Measurements from ENCODE around the gene SLK. TPM values are rescaled to one million over a fixed set of nuclear protein-coding genes. Genes with fewer than 3 reads are reported as not detected.

The SLK gene
- total RNA-seq, 1 donor from 2014 or later, result 42.7 TPM

DNA sequence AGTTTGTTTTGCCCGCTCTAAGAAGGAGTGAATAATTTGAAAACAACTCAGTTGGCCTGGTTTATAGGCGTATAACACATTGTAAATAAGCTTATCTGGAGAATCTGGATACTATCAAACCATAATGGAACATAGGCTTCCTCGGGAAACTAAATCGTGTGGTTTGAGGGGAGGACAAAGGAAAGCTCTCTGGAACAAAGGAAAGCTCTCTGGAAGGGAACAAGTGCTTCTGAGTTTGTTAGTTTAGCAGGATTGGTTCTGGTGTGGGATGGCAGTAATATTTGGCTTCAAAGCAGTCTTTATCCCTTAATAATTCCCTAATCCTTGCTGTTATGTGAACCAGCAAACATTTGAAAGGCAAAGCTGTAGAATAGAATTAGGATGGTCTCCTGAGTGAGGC is 15.0 kb upstream of the SLK start:
- H3K9ac ChIP-seq, result no peak overlapping the region
- no peaks in the 10 kb centered on the region for H3K79me2 ChIP-seq (ENCODE audit: low read depth)
- no peak overlapping the region for H3K27ac ChIP-seq
- peaks cover 8% of the 10 kb centered on the region for H3K9me3 Mint-ChIP-seq
- H3K27me3 Mint-ChIP-seq (ENCODE audit: insufficient read depth, low read depth), result no peaks in the 10 kb centered on the region
- peak overlapping the region; percentile 81 for H2AFZ ChIP-seq (replicated peaks)
- TF ChIP-seq EZH2phosphoT487 (IDR thresholded peaks at IDR 0.05), result no peak
- TF ChIP-seq, protein P1, sequence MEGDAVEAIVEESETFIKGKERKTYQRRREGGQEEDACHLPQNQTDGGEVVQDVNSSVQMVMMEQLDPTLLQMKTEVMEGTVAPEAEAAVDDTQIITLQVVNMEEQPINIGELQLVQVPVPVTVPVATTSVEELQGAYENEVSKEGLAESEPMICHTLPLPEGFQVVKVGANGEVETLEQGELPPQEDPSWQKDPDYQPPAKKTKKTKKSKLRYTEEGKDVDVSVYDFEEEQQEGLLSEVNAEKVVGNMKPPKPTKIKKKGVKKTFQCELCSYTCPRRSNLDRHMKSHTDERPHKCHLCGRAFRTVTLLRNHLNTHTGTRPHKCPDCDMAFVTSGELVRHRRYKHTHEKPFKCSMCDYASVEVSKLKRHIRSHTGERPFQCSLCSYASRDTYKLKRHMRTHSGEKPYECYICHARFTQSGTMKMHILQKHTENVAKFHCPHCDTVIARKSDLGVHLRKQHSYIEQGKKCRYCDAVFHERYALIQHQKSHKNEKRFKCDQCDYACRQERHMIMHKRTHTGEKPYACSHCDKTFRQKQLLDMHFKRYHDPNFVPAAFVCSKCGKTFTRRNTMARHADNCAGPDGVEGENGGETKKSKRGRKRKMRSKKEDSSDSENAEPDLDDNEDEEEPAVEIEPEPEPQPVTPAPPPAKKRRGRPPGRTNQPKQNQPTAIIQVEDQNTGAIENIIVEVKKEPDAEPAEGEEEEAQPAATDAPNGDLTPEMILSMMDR (IDR thresholded peaks at IDR 0.05), result no peak
- no peak for TF ChIP-seq EZH2 (IDR thresholded peaks at IDR 0.05)
- H3K36me3 ChIP-seq, result no peaks in the 10 kb centered on the region
- H3K9me3 ChIP-seq (ENCODE audit: low read depth), result no peaks in the 10 kb centered on the region
- H3K4me1 Mint-ChIP-seq, result peaks cover 10% of the 10 kb centered on the region
- no peak overlapping the region for H3K4me3 ChIP-seq
- H3K4me3 Mint-ChIP-seq, result no peak overlapping the region
- H3F3A ChIP-seq (ENCODE audit: low read depth), result no peaks in the 10 kb centered on the region
- H3K36me3 Mint-ChIP-seq, result peaks cover 2% of the 10 kb centered on the region
- H3K4me2 ChIP-seq, result peak overlapping the region; percentile 52
- DNase-seq (ENCODE audit: low spot score), result peak; percentile 36
- peak overlapping the region; percentile 84 for H3K27ac Mint-ChIP-seq
- H3K27me3 ChIP-seq, result no peaks in the 10 kb centered on the region
- peaks cover 18% of the 10 kb centered on the region for H3K4me1 ChIP-seq
- no peaks in the 10 kb centered on the region for H4K20me1 ChIP-seq (ENCODE audit: low read depth)

DNA sequence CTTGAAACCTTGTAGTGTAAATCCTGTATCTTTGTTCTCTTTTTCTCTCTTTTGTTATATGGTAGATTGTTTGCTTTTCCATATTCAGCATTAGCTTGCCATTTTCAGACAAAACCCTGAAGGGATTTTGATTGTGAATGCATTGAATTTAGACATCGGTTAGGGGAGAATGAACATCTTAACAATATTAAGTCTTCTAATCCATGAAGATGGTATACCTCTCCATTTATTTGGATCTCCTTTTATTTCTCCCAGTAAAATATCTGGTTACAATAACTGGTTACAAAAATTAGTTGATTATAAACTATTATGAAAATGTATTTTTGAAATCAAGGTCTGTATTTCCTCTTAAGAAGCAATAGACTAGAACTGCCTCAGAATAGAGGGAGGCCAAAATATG is 12.4 kb upstream of the SLK start:
- H3K4me3 Mint-ChIP-seq, result no peak overlapping the region
- H3F3A ChIP-seq (ENCODE audit: low read depth), result no peaks in the 10 kb centered on the region
- peaks cover 10% of the 10 kb centered on the region for H3K4me1 Mint-ChIP-seq
- H3K27ac Mint-ChIP-seq, result no peak overlapping the region
- H3K36me3 Mint-ChIP-seq, result peaks cover 2% of the 10 kb centered on the region
- no peaks in the 10 kb centered on the region for H3K36me3 ChIP-seq
- H3K27ac ChIP-seq, result no peak overlapping the region
- TF ChIP-seq EZH2 (IDR thresholded peaks at IDR 0.05) (no peak), EZH2phosphoT487 (IDR thresholded peaks at IDR 0.05) (no peak)
- TF ChIP-seq, protein P1 (IDR thresholded peaks at IDR 0.05), result no peak
- H4K20me1 ChIP-seq (ENCODE audit: low read depth), result no peaks in the 10 kb centered on the region
- DNase-seq (ENCODE audit: low spot score), result no peak
- H3K27me3 Mint-ChIP-seq (ENCODE audit: insufficient read depth, low read depth), result no peaks in the 10 kb centered on the region
- H3K9me3 ChIP-seq (ENCODE audit: low read depth), result no peaks in the 10 kb centered on the region
- H3K9ac ChIP-seq, result no peak overlapping the region
- peaks cover 8% of the 10 kb centered on the region for H3K9me3 Mint-ChIP-seq
- H3K4me1 ChIP-seq, result peaks cover 10% of the 10 kb centered on the region
- no peak overlapping the region for H3K4me2 ChIP-seq
- H3K4me3 ChIP-seq, result no peak overlapping the region
- H3K27me3 ChIP-seq, result no peaks in the 10 kb centered on the region
- no peaks in the 10 kb centered on the region for H3K79me2 ChIP-seq (ENCODE audit: low read depth)
- no peak overlapping the region for H2AFZ ChIP-seq (replicated peaks)

DNA sequence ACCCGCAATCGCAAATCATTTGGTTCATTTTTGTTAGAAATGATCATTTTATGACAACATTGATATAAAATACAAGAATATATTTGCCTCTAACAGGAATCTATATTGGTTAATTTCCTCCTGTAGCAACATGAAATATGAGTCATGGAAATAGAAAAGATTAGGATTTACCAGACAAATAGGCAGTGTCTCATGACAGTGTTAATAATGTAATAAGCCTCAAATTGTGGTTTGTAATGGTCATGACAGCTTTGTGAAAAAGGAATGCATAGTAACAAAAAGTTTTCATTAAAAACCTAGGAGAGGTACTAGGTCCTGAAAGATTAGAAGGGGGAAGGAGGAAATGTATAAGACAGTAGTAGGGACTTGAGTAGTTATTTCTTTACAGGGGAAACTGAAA is 7.9 kb upstream of the SLK start:
- Histone ChIP-seq H3K36me3 (no peaks in the 10 kb centered on the region), H2AFZ (replicated peaks) (no peak overlapping the region), H3K4me2 (no peak overlapping the region), H3K9ac (no peak overlapping the region), H3K79me2 (ENCODE audit: low read depth) (no peaks in the 10 kb centered on the region), H3K27ac (no peak overlapping the region), H3K27me3 (no peaks in the 10 kb centered on the region), H3F3A (ENCODE audit: low read depth) (no peaks in the 10 kb centered on the region), H4K20me1 (ENCODE audit: low read depth) (no peaks in the 10 kb centered on the region), H3K4me1 (no peaks in the 10 kb centered on the region), H3K9me3 (ENCODE audit: low read depth) (no peaks in the 10 kb centered on the region), H3K4me3 (no peak overlapping the region)
- peaks cover 4% of the 10 kb centered on the region for H3K9me3 Mint-ChIP-seq
- no peaks in the 10 kb centered on the region for H3K27me3 Mint-ChIP-seq (ENCODE audit: insufficient read depth, low read depth)
- H3K4me3 Mint-ChIP-seq, result no peak overlapping the region
- TF ChIP-seq EZH2 (IDR thresholded peaks at IDR 0.05) (no peak), EZH2phosphoT487 (IDR thresholded peaks at IDR 0.05) (no peak)
- TF ChIP-seq, protein P1 (IDR thresholded peaks at IDR 0.05), result no peak
- DNase-seq (ENCODE audit: low spot score), result no peak
- peaks cover 2% of the 10 kb centered on the region for H3K36me3 Mint-ChIP-seq
- no peaks in the 10 kb centered on the region for H3K4me1 Mint-ChIP-seq
- H3K27ac Mint-ChIP-seq, result no peak overlapping the region

Measured in neural progenitor cell (in vitro differentiated cells).